ENCODE measurements around the gene SIRPG.

DNA sequence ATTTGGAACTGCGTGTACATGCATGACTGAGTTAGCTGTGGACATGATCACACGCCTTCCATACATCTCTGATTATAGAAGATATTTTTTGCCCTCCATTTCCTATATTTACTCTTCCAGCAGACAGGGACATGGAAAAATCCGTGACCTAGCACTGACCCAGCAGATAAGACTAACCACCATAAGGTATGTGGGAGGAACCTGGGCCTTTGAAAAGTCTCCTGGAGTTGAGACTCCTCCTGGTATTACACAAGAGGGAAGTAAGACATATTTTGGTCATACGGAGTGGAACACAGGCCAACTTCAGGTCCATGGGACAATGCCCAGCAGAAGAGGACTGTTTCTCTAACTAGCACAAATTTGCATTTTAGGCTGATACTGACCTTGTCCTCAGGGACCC is 24.0 kb downstream of the SIRPG start:
- TF ChIP-seq, protein P1, sequence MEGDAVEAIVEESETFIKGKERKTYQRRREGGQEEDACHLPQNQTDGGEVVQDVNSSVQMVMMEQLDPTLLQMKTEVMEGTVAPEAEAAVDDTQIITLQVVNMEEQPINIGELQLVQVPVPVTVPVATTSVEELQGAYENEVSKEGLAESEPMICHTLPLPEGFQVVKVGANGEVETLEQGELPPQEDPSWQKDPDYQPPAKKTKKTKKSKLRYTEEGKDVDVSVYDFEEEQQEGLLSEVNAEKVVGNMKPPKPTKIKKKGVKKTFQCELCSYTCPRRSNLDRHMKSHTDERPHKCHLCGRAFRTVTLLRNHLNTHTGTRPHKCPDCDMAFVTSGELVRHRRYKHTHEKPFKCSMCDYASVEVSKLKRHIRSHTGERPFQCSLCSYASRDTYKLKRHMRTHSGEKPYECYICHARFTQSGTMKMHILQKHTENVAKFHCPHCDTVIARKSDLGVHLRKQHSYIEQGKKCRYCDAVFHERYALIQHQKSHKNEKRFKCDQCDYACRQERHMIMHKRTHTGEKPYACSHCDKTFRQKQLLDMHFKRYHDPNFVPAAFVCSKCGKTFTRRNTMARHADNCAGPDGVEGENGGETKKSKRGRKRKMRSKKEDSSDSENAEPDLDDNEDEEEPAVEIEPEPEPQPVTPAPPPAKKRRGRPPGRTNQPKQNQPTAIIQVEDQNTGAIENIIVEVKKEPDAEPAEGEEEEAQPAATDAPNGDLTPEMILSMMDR (IDR thresholded peaks at IDR 0.05) = no peak
- no peak for TF ChIP-seq POLR2A (IDR thresholded peaks at IDR 0.05)
- TF ChIP-seq POLR2AphosphoS5 (IDR thresholded peaks at IDR 0.05; ENCODE audit: insufficient read depth in 1 of 2, low read depth in 1 of 2) = no peak

All from vagina (tissue), 2 donors.